ENCODE data around the gene TOR1A. TPM values are rescaled to one million over a fixed set of nuclear protein-coding genes. Genes with fewer than 3 reads are reported as not detected.

The TOR1A gene
- total RNA-seq, 1 donor from 2014 or later: 12.9 TPM

DNA sequence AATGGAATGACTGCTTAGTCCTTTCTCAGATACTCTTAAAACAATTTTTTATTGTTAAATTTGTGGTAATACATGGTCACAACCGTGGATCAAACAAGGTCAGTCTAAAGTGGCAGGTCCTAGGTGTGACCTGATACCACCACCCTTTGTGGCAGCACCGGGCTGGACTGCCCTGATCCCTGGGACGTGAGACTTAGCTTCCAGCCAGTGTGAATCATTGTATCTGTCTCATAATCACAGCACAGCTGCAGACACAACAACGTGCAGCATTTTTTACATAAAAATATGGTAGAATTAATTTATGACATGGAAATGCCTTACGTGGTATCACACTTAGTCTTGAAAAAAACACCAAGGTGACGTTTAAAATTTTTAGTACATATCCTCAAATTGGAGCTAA lies 13.1 kb downstream of the TOR1A start:
- no peaks in the 10 kb centered on the region for H3K27me3 ChIP-seq (ENCODE audit: low read depth)
- H3K9me3 ChIP-seq (replicated peaks): no peaks in the 10 kb centered on the region
- H3K36me3 ChIP-seq: peaks cover 67% of the 10 kb centered on the region
- DNase-seq: no peak
- TF ChIP-seq, protein P1, sequence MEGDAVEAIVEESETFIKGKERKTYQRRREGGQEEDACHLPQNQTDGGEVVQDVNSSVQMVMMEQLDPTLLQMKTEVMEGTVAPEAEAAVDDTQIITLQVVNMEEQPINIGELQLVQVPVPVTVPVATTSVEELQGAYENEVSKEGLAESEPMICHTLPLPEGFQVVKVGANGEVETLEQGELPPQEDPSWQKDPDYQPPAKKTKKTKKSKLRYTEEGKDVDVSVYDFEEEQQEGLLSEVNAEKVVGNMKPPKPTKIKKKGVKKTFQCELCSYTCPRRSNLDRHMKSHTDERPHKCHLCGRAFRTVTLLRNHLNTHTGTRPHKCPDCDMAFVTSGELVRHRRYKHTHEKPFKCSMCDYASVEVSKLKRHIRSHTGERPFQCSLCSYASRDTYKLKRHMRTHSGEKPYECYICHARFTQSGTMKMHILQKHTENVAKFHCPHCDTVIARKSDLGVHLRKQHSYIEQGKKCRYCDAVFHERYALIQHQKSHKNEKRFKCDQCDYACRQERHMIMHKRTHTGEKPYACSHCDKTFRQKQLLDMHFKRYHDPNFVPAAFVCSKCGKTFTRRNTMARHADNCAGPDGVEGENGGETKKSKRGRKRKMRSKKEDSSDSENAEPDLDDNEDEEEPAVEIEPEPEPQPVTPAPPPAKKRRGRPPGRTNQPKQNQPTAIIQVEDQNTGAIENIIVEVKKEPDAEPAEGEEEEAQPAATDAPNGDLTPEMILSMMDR (IDR thresholded peaks at IDR 0.05; ENCODE audit: borderline replicate concordance): no peak
- intact Hi-C loops (cut with micrococcal nuclease): no loop called here
- no peak overlapping the region for H3K4me3 ChIP-seq
- no peaks in the 10 kb centered on the region for H3K4me1 ChIP-seq
- no peak overlapping the region for H3K27ac ChIP-seq (replicated peaks)

DNA sequence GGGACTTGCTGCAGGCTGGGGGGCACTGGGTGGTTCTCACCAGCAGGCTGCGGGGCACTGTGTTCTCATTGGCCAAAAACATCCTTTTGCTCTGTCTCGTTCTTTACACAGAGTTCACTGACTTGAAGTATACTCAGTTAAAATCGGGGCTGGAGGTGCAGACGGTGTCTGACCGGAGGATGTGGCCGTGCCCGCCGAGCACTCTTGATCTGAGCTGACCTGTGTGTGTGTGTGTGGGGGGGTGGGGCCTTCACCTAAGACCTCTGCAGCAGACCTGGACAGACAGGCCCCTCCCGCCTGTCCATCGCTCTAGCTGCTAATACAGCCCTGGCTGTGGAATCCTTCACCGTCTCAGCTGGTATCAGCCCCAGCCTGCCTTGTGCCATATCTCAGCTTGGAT lies 13.8 kb downstream of the TOR1A start:
- DNase-seq: no peak
- TF ChIP-seq, protein P1 (IDR thresholded peaks at IDR 0.05; ENCODE audit: borderline replicate concordance): no peak
- H3K36me3 ChIP-seq: peaks cover 60% of the 10 kb centered on the region
- H3K27me3 ChIP-seq (ENCODE audit: low read depth): no peaks in the 10 kb centered on the region
- H3K4me1 ChIP-seq: no peaks in the 10 kb centered on the region
- no peak overlapping the region for H3K4me3 ChIP-seq
- H3K9me3 ChIP-seq (replicated peaks): no peaks in the 10 kb centered on the region
- intact Hi-C loops (cut with micrococcal nuclease): no loop called here
- H3K27ac ChIP-seq (replicated peaks): no peak overlapping the region

DNA sequence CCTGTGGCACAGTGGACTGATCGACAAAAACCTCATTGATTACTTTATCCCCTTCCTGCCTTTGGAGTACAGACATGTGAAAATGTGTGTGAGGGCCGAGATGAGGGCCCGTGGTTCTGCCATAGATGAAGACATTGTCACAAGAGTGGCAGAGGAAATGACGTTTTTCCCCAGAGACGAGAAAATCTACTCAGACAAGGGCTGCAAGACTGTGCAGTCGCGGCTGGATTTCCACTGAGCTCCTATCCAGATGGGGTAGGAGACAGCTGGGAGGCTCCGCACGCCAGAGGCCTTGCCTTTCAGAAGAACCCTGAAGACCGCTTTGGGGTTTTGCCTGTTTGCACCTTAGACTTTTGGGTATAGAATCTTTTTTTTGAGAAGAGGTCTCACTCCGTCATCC lies 14.6 kb downstream of the TOR1A start:
- intact Hi-C loops (cut with micrococcal nuclease): no loop called here
- peaks cover 57% of the 10 kb centered on the region for H3K36me3 ChIP-seq
- H3K9me3 ChIP-seq (replicated peaks): no peaks in the 10 kb centered on the region

DNA sequence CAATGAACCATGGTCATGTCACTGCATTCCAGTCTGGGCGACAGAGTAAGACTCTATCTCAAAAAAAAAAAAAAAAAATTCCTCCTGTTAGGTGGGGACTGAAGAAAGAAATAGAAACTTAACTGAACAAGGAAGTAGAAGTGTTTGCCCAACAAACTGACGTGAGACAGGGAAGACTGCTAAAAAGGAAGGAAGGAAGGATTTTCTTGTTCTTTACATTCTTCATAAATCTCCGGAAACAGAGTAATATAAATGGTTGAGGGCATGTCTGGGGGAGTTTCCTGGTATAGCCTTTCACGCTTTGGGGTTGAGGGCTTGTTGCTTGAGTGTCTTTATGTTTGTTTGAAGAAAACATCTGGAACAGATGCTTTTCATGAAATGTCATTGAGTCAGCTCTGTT lies 17.9 kb downstream of the TOR1A start:
- TF ChIP-seq, protein P1 (IDR thresholded peaks at IDR 0.05; ENCODE audit: borderline replicate concordance): no peak
- Histone ChIP-seq H3K9me3 (replicated peaks) (no peaks in the 10 kb centered on the region), H3K27ac (replicated peaks) (no peak overlapping the region), H3K4me3 (no peak overlapping the region), H3K36me3 (peaks cover 33% of the 10 kb centered on the region), H3K4me1 (peaks cover 18% of the 10 kb centered on the region), H3K27me3 (ENCODE audit: low read depth) (no peaks in the 10 kb centered on the region)
- DNase-seq: no peak
- intact Hi-C loops (cut with micrococcal nuclease): no loop called here

More for the DNA sequence above, 14.6 kb downstream of the TOR1A start:
- no peak overlapping the region for H3K4me3 ChIP-seq
- no peak for DNase-seq
- H3K4me1 ChIP-seq: peaks cover 1% of the 10 kb centered on the region
- TF ChIP-seq, protein P1 (IDR thresholded peaks at IDR 0.05; ENCODE audit: borderline replicate concordance): no peak
- no peak overlapping the region for H3K27ac ChIP-seq (replicated peaks)
- H3K27me3 ChIP-seq (ENCODE audit: low read depth): no peaks in the 10 kb centered on the region

DNA sequence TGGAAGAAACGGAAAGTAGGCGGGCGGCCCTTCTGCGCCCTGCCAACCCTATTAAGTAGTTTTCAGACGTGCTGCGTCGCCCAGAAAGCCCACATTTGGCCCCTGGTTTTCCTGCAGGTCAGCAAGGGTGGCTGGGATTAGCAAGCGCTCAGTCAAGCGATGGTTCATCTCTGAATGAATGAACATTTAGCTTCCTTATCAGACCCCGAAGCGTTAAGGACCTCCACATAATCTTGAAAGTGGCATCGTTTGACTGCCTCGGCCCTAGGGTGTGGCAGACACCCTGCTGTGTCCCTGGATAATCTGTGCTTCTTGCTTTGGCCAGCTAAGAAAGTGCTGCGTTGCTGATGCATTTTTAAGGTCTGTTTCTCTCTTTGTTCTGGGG lies 20.3 kb downstream of the TOR1A start:
- intact Hi-C loops (cut with micrococcal nuclease): no loop called here
- TF ChIP-seq, protein P1 (IDR thresholded peaks at IDR 0.05; ENCODE audit: borderline replicate concordance): no peak
- no peak for DNase-seq
- Histone ChIP-seq H3K36me3 (peaks cover 10% of the 10 kb centered on the region), H3K27ac (replicated peaks) (peak overlapping the region; percentile 89), H3K4me1 (peaks cover 18% of the 10 kb centered on the region), H3K4me3 (peak overlapping the region; percentile 83), H3K9me3 (replicated peaks) (no peaks in the 10 kb centered on the region), H3K27me3 (ENCODE audit: low read depth) (no peaks in the 10 kb centered on the region)
